ENCODE data around the gene QRFP. TPM values are rescaled to one million over a fixed set of nuclear protein-coding genes. Genes with fewer than 3 reads are reported as not detected.

Gene QRFP
- polyA plus RNA-seq, 3 donors = 0.18 to 0.60 (median 0.21) TPM

DNA sequence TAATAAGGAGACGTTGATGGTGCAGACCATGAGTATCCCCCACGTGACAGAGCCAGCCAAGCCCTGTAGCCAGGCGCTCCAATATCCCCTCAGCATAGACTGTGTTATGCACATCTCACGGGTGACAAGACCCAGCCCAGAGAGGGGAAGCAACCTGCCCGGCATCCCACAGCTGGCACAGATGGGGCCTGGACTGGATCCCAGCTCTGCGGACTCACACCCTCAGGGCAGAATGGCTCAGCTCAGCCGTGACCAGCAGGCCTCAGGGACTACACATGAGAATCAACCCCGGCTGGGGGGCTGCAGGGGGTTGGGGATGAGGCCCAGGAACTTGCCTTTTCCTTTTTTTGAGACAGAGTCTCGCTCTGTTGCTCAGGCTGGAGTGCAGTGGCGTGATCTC is 30.7 kb upstream of the QRFP start:
- WGBS (ENCODE audit: insufficient coverage) = 95% methylated on average over 8 of the region's 10 CpGs
- no peak overlapping the region for H3K27ac ChIP-seq (ENCODE audit: low read depth in 1 of 2, low read length in 2 of 2)
- DNase-seq = no peak
- H4K20me1 ChIP-seq (ENCODE audit: insufficient read depth, low read length) = no peaks in the 10 kb centered on the region
- no peaks in the 10 kb centered on the region for H3K79me2 ChIP-seq (ENCODE audit: insufficient read depth, low read length)
- no peaks in the 10 kb centered on the region for H3K4me1 ChIP-seq (ENCODE audit: control insufficient read depth in 1 of 2, insufficient read depth in 2 of 2, low read length in 2 of 2)
- peaks cover 14 to 23% (median 15%) of the 10 kb centered on the region in 3 donors for H3K27me3 Mint-ChIP-seq (ENCODE audit: low read depth in 3 of 3)
- no peaks in the 10 kb centered on the region for H3K9me3 ChIP-seq (replicated peaks in 1 of 2; ENCODE audit: control insufficient read depth in 1 of 2, insufficient read depth in 1 of 2, low read length in 2 of 2)
- no peak overlapping the region for H3K9ac ChIP-seq (ENCODE audit: insufficient read depth, low read length, poor library complexity, severe bottlenecking)
- H3K36me3 Mint-ChIP-seq = no peaks in the 10 kb centered on the region
- intact Hi-C loops (cut with micrococcal nuclease) = no loop called here
- no peak overlapping the region for H3K4me3 ChIP-seq (replicated peaks in 1 of 3; ENCODE audit: low read depth in 2 of 3, low read length in 3 of 3)
- TF ChIP-seq, protein P1, sequence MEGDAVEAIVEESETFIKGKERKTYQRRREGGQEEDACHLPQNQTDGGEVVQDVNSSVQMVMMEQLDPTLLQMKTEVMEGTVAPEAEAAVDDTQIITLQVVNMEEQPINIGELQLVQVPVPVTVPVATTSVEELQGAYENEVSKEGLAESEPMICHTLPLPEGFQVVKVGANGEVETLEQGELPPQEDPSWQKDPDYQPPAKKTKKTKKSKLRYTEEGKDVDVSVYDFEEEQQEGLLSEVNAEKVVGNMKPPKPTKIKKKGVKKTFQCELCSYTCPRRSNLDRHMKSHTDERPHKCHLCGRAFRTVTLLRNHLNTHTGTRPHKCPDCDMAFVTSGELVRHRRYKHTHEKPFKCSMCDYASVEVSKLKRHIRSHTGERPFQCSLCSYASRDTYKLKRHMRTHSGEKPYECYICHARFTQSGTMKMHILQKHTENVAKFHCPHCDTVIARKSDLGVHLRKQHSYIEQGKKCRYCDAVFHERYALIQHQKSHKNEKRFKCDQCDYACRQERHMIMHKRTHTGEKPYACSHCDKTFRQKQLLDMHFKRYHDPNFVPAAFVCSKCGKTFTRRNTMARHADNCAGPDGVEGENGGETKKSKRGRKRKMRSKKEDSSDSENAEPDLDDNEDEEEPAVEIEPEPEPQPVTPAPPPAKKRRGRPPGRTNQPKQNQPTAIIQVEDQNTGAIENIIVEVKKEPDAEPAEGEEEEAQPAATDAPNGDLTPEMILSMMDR (IDR thresholded peaks at IDR 0.05) = no peak
- H2AFZ ChIP-seq (ENCODE audit: insufficient read depth, low read depth, low read length, poor library complexity, severe bottlenecking) = no peak overlapping the region
- no peaks in the 10 kb centered on the region for H3K4me1 Mint-ChIP-seq
- H3K36me3 ChIP-seq (replicated peaks in 1 of 2; ENCODE audit: control insufficient read depth in 1 of 2, insufficient read depth in 2 of 2, low read length in 2 of 2) = no peaks in the 10 kb centered on the region
- H3K27ac Mint-ChIP-seq = no peak overlapping the region
- peaks cover 0 to 2% of the 10 kb centered on the region in 2 donors for H3K27me3 ChIP-seq (ENCODE audit: control insufficient read depth in 2 of 2, insufficient read depth in 2 of 2, low read length in 2 of 2)
- H3K9me3 Mint-ChIP-seq = peaks cover 0 to 3% (median 0%) of the 10 kb centered on the region in 7 donors
- no peak overlapping the region for H3K4me3 Mint-ChIP-seq
- H3K4me2 ChIP-seq (replicated peaks; ENCODE audit: extremely low read depth, low read length, poor library complexity, severe bottlenecking) = no peak overlapping the region

DNA sequence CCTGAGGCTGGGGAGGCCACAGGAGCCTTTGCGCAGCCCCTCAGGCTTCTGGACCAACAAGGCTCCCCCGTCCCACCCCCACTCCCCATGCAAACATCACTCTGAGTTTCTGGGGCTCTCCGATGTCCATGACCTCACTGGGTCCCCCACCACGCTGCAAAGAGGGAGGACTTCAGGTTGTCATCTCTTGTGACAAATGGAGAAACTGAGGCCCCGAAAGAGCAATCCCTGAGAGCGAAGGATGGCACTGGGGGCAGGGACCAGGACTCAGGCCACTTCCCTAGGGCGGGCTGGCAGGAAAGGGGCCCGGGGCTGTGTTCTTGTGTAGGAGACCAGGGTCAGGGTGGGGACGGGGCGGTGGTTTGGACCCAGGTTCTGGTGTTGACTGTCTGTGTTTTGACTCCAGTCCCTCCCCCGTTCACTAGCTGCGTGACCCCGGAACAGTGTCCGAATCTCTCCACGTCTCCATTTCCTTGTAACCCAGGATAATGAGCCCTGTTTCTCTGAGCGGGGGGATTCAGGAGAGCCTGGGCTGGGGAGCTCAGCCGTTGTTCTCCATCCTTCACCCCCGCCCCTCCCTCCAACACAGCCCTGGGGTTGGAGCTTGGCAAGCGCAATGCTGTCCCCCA is 28.6 kb upstream of the QRFP start:
- intact Hi-C loops (cut with micrococcal nuclease) = no loop called here
- Mint-ChIP-seq H3K27me3 (ENCODE audit: low read depth in 3 of 3) (peaks cover 9 to 15% (median 12%) of the 10 kb centered on the region in 3 donors), H3K36me3 (no peaks in the 10 kb centered on the region), H3K9me3 (peaks cover 0 to 3% (median 0%) of the 10 kb centered on the region in 7 donors), H3K27ac (no peak overlapping the region), H3K4me1 (no peaks in the 10 kb centered on the region), H3K4me3 (no peak overlapping the region)
- no peaks in the 10 kb centered on the region for H3K4me1 ChIP-seq (ENCODE audit: control insufficient read depth in 1 of 2, insufficient read depth in 2 of 2, low read length in 2 of 2)
- no peak overlapping the region for H3K4me2 ChIP-seq (replicated peaks; ENCODE audit: extremely low read depth, low read length, poor library complexity, severe bottlenecking)
- 90% methylated on average over 16 of the region's 19 CpGs for WGBS (ENCODE audit: insufficient coverage)
- no peaks in the 10 kb centered on the region for H3K9me3 ChIP-seq (replicated peaks in 1 of 2; ENCODE audit: control insufficient read depth in 1 of 2, insufficient read depth in 1 of 2, low read length in 2 of 2)
- no peaks in the 10 kb centered on the region for H3K36me3 ChIP-seq (replicated peaks in 1 of 2; ENCODE audit: control insufficient read depth in 1 of 2, insufficient read depth in 2 of 2, low read length in 2 of 2)
- H3K9ac ChIP-seq (ENCODE audit: insufficient read depth, low read length, poor library complexity, severe bottlenecking) = no peak overlapping the region
- H3K27me3 ChIP-seq (ENCODE audit: control insufficient read depth in 2 of 2, insufficient read depth in 2 of 2, low read length in 2 of 2) = no peaks in the 10 kb centered on the region
- no peak overlapping the region for H3K4me3 ChIP-seq (replicated peaks in 1 of 3; ENCODE audit: low read depth in 2 of 3, low read length in 3 of 3)
- TF ChIP-seq, protein P1 (IDR thresholded peaks at IDR 0.05) = no peak
- no peaks in the 10 kb centered on the region for H4K20me1 ChIP-seq (ENCODE audit: insufficient read depth, low read length)
- H3K27ac ChIP-seq (ENCODE audit: low read depth in 1 of 2, low read length in 2 of 2) = no peak overlapping the region
- no peak for DNase-seq
- H2AFZ ChIP-seq (ENCODE audit: insufficient read depth, low read depth, low read length, poor library complexity, severe bottlenecking) = no peak overlapping the region
- H3K79me2 ChIP-seq (ENCODE audit: insufficient read depth, low read length) = no peaks in the 10 kb centered on the region

Data from CD14-positive monocyte (primary cell).